H1 (cell line): ENCODE data around the gene PPP1R3E. TPM values are rescaled to one million over a fixed set of nuclear protein-coding genes. Genes with fewer than 3 reads are reported as not detected.

Source experiments
- CTCF ChIA-PET: fragments of 300-600 bp; sonication (Branson Sonifier 250); formaldehyde crosslinking; loops from one replicate; lab custom pipeline; 2021; ENCODE audit not compliant: partially characterized antibody; lab: Charles Lee
- POLR2A ChIA-PET: fragments of 300-600 bp; sonication (Branson Sonifier 250); formaldehyde crosslinking; loops from one replicate; lab custom pipeline; 2021; ENCODE audit warnings: inconsistent platforms; ENCODE audit not compliant: partially characterized antibody; lab: Charles Lee
- DNase-seq, 2 experiments: peaks; one replicate each; pipeline versions ENCODE4 v3.0.0 to v3.0.0-alpha.2; 2010 to 2022; ENCODE audit warnings: low spot score in 2 of 2, low read depth in 1 of 2, mixed read lengths in 1 of 2
- FAIRE-seq: peaks from 2 replicates; lab custom pipeline; 2011; peaks lifted over from hg19 to GRCh38; lab: Jason Lieb, UNC
- H2AFZ ChIP-seq: 2 replicates; pipeline ENCODE4 v1.8.1; 2012; ENCODE audit warnings: low read length, inconsistent platforms
- H2AK5ac ChIP-seq: 2 replicates; pipeline ENCODE4 v1.6.1; 2013; ENCODE audit warnings: low read depth, low read length
- H2BK120ac ChIP-seq: replicated peaks from 2 replicates; pipeline ENCODE3; 2013; ENCODE audit warnings: low read depth, low read length, inconsistent platforms
- H2BK12ac ChIP-seq: 2 replicates; pipeline ENCODE4 v1.6.1; 2013; ENCODE audit warnings: low read depth, low read length
- H2BK15ac ChIP-seq: 2 replicates; pipeline ENCODE4 v1.6.1; 2013; ENCODE audit warnings: low read length
- H2BK20ac ChIP-seq: 2 replicates; pipeline ENCODE4 v1.6.1; 2013; ENCODE audit warnings: low read length
- H2BK5ac ChIP-seq: 2 replicates; pipeline ENCODE4 v1.6.1; 2013; ENCODE audit warnings: low read depth, low read length
- H3K14ac ChIP-seq: 2 replicates; pipeline ENCODE4 v1.6.1; 2013; ENCODE audit warnings: inconsistent platforms; ENCODE audit not compliant: insufficient read length
- H3K18ac ChIP-seq: 2 replicates; pipeline ENCODE4 v1.6.1; 2013; ENCODE audit warnings: low read length; ENCODE audit errors: extremely low read depth
- H3K23ac ChIP-seq: 2 replicates; pipeline ENCODE4 v1.6.1; 2013; ENCODE audit warnings: inconsistent platforms; ENCODE audit not compliant: insufficient read length
- H3K23me2 ChIP-seq: 2 replicates; pipeline ENCODE4 v1.6.1; 2013; ENCODE audit warnings: low read depth, low read length
- H3K27ac ChIP-seq: 2 replicates; pipeline ENCODE4 v1.6.1; 2011; ENCODE audit warnings: low read depth, low read length, inconsistent platforms
- H3K27me3 ChIP-seq, 4 experiments: replicated peaks in 1 of 4; 1 replicate in 1 of 4; 2 replicates in 3 of 4; pipeline versions ENCODE4 v1.6.1 to v1.8.1; 2011 to 2013; ENCODE audit warnings: low read length in 3 of 4, mild to moderate bottlenecking in 3 of 4, inconsistent platforms in 2 of 4, mixed read lengths in 2 of 4, moderate library complexity in 1 of 4; ENCODE audit not compliant: control insufficient read depth in 3 of 4, insufficient read depth in 3 of 4; ENCODE audit errors: extremely low read depth in 1 of 4
- H3K36me3 ChIP-seq, 4 experiments: 2 replicates each; pipeline versions ENCODE4 v1.6.1 to v1.8.1; 2011 to 2013; ENCODE audit warnings: mild to moderate bottlenecking in 4 of 4, low read length in 3 of 4, moderate library complexity in 2 of 4, control low read depth in 1 of 4, inconsistent platforms in 1 of 4; ENCODE audit not compliant: insufficient read depth in 4 of 4, control insufficient read depth in 2 of 4
- H3K4ac ChIP-seq: replicated peaks from 2 replicates; pipeline ENCODE3; 2013; ENCODE audit warnings: low read length, low read depth, mixed read lengths, inconsistent platforms; ENCODE audit not compliant: insufficient read length
- H3K4me1 ChIP-seq, 4 experiments: replicated peaks in 1 of 4; 1 replicate in 1 of 4; 2 replicates in 3 of 4; pipeline versions ENCODE4 v1.6.1 to v1.8.1; 2011 to 2013; ENCODE audit warnings: low read length in 3 of 4, inconsistent platforms in 2 of 4, mixed read lengths in 1 of 4; ENCODE audit not compliant: insufficient read depth in 4 of 4, control insufficient read depth in 3 of 4
- H3K4me2 ChIP-seq, 2 experiments: 2 replicates each; pipeline versions ENCODE4 v1.6.1 to v1.8.1; 2011 to 2013; ENCODE audit warnings: low read depth in 2 of 2, low read length in 2 of 2, control low read depth in 1 of 2, inconsistent platforms in 1 of 2, mild to moderate bottlenecking in 1 of 2; ENCODE audit not compliant: insufficient read depth in 1 of 2
- H3K4me3 ChIP-seq, 4 experiments: fragments of 200-600, 300-600 bp in 1 of 4; sonication (generic), shearing (Covaris generic), sonication (Bioruptor Twin) in 1 of 4; 2 replicates each; pipeline versions ENCODE4 v1.5.1 to v1.8.1; 2011 to 2016; ENCODE audit warnings: low read length in 4 of 4, low read depth in 3 of 4, control low read depth in 2 of 4, inconsistent platforms in 2 of 4, mild to moderate bottlenecking in 2 of 4, mixed read lengths in 1 of 4, moderate library complexity in 1 of 4; ENCODE audit not compliant: insufficient read depth in 2 of 4; ENCODE audit errors: extremely low read depth in 1 of 4
- H3K56ac ChIP-seq: replicated peaks from 2 replicates; pipeline ENCODE3; 2013; ENCODE audit warnings: low read depth, mild to moderate bottlenecking, mixed read lengths, low read length, inconsistent platforms; ENCODE audit not compliant: insufficient read length
- H3K79me1 ChIP-seq: 2 replicates; pipeline ENCODE4 v1.6.1; 2013; ENCODE audit warnings: low read depth, low read length, control low read depth
- H3K79me2 ChIP-seq, 2 experiments: 2 replicates each; pipeline versions ENCODE4 v1.6.1 to v1.8.1; 2012 to 2013; ENCODE audit warnings: low read length in 2 of 2, mild to moderate bottlenecking in 2 of 2, inconsistent platforms in 1 of 2; ENCODE audit not compliant: insufficient read depth in 2 of 2, control insufficient read depth in 1 of 2
- H3K9ac ChIP-seq, 4 experiments: replicated peaks in 1 of 4; 1 replicate in 1 of 4; 2 replicates in 3 of 4; pipeline versions ENCODE4 v1.6.1 to v1.8.1; 2011 to 2013; ENCODE audit warnings: low read depth in 3 of 4, low read length in 3 of 4, control low read depth in 2 of 4, mild to moderate bottlenecking in 2 of 4, moderate library complexity in 2 of 4, inconsistent platforms in 1 of 4; ENCODE audit errors: extremely low read depth in 1 of 4
- H3K9me3 ChIP-seq, 2 experiments: 2 replicates each; pipeline versions ENCODE4 v1.6.1 to v1.8.1; 2012 to 2013; ENCODE audit warnings: mild to moderate bottlenecking in 2 of 2, moderate library complexity in 2 of 2, control low read depth in 1 of 2, inconsistent platforms in 1 of 2, low read depth in 1 of 2, low read length in 1 of 2, mixed read lengths in 1 of 2; ENCODE audit not compliant: insufficient read depth in 2 of 2
- H4K20me1 ChIP-seq, 2 experiments: replicated peaks in 1 of 2; 2 replicates each; pipeline versions ENCODE3 to v1.8.1; 2011 to 2013; ENCODE audit warnings: inconsistent platforms in 2 of 2, low read length in 2 of 2, mild to moderate bottlenecking in 1 of 2; ENCODE audit not compliant: insufficient read depth in 2 of 2, control insufficient read depth in 1 of 2
- H4K5ac ChIP-seq: 2 replicates; pipeline ENCODE4 v1.6.1; 2013; ENCODE audit warnings: low read length, low read depth, mixed read lengths, inconsistent platforms; ENCODE audit not compliant: insufficient read length
- H4K8ac ChIP-seq: 2 replicates; pipeline ENCODE4 v1.8.0; 2013; ENCODE audit warnings: mild to moderate bottlenecking, moderate library complexity, low read length, inconsistent platforms; ENCODE audit not compliant: insufficient read depth; ENCODE audit errors: extremely low read depth
- H4K91ac ChIP-seq: replicated peaks from 2 replicates; pipeline ENCODE3; 2013; ENCODE audit warnings: low read length, mixed read lengths, inconsistent platforms; ENCODE audit not compliant: insufficient read length
- BACH1 ChIP-seq: IDR thresholded peaks from 2 replicates; pipeline ENCODE4 v1.6.1; 2012; ENCODE audit warnings: low read length, improper control_type of control experiment
- BRCA1 ChIP-seq: IDR thresholded peaks from 2 replicates; pipeline ENCODE4 v1.6.1; 2012; ENCODE audit warnings: low read depth, low read length, improper control_type of control experiment
- CBX8 ChIP-seq: fragments of 300-800, 300-1000 bp; sonication (generic); IDR thresholded peaks from 2 replicates; pipeline ENCODE4 v1.7.1; 2016; ENCODE audit warnings: low read depth, low read length, borderline replicate concordance
- CTBP2 ChIP-seq: IDR thresholded peaks from 2 replicates; pipeline ENCODE4 v1.7.0; 2011; ENCODE audit warnings: borderline replicate concordance, mild to moderate bottlenecking, moderate library complexity, mixed read lengths, low read length; ENCODE audit not compliant: insufficient read depth, insufficient read length
- KDM4A ChIP-seq: IDR thresholded peaks from one replicate; pipeline ENCODE4 v1.7.1; 2012; ENCODE audit warnings: low read depth, mild to moderate bottlenecking, moderate library complexity, low read length, inconsistent platforms; ENCODE audit not compliant: severe bottlenecking
- PHF8 ChIP-seq: fragments of 200-600 bp; sonication (generic); conservative IDR thresholded peaks from 2 replicates; pipeline ENCODE4 v1.7.1; 2012; ENCODE audit warnings: low read depth, mild to moderate bottlenecking, inconsistent platforms, low read length, moderate library complexity
- TEAD4 ChIP-seq: IDR thresholded peaks from 2 replicates; pipeline ENCODE4 v1.6.1; 2012; ENCODE audit warnings: low read depth, low read length, inconsistent platforms, mixed read lengths
- USF2 ChIP-seq: IDR thresholded peaks from 2 replicates; pipeline ENCODE4 v1.6.1; 2011; ENCODE audit warnings: low read length, improper control_type of control experiment
- WGBS, 2 experiments: shearing (Covaris generic) in 1 of 2; methylation state at CpG; one replicate each; pipeline versions ENCODE4 v1.1.6 to v1.1.7; 2013 to 2015; ENCODE audit warnings: low lambda C conversion rate in 2 of 2, mixed read lengths in 2 of 2, inconsistent platforms in 1 of 2, low coverage in 1 of 2, missing lambda C conversion rate in 1 of 2; ENCODE audit not compliant: insufficient replicate concordance in 2 of 2, insufficient coverage in 1 of 2, insufficient read length in 1 of 2; ENCODE audit errors: extremely low coverage in 1 of 2, missing lambda C conversion rate in 1 of 2; 5-methylcytosine and 5-hydroxymethylcytosine counted together
- polyA plus RNA-seq, 7 experiments: library from polyadenylated mRNA; depleted of rRNA in 3 of 7; stranded (reverse) in 5 of 7; unstranded in 2 of 7; fragments of >200 nt in 5 of 7; fragments of 200-250 nt in 2 of 7; gene quantifications; 1 replicate in 5 of 7; 2 replicates in 1 of 7; 4 replicates in 1 of 7; pipeline versions ENCODE4 v1.2.1 to v1.2.3, GENCODE V29; 2011 to 2013; ENCODE audit warnings: missing spikeins in 2 of 7, mixed read lengths in 2 of 7
- total RNA-seq: library from RNA; stranded (reverse); fragmentation: NEBNext Ultra II Directional; extraction: Animal tissue kit (Norgen Biotek cat#: 25700); gene quantifications from 2 replicates; pipeline ENCODE4 v1.2.1, GENCODE V29; 2021
- TF ChIP-seq, protein P1 (sequence below): IDR thresholded peaks from 2 replicates; pipeline ENCODE4 v1.6.1; 2011; ENCODE audit warnings: low read depth, mild to moderate bottlenecking, low read length; ENCODE audit not compliant: insufficient read depth

The PPP1R3E gene
- total and polyA plus RNA-seq, 2 of the 8 experiments (the other 6 are each of a cell fraction or from before 2014, with no cell fraction given): 4.4 to 4.7 TPM

DNA sequence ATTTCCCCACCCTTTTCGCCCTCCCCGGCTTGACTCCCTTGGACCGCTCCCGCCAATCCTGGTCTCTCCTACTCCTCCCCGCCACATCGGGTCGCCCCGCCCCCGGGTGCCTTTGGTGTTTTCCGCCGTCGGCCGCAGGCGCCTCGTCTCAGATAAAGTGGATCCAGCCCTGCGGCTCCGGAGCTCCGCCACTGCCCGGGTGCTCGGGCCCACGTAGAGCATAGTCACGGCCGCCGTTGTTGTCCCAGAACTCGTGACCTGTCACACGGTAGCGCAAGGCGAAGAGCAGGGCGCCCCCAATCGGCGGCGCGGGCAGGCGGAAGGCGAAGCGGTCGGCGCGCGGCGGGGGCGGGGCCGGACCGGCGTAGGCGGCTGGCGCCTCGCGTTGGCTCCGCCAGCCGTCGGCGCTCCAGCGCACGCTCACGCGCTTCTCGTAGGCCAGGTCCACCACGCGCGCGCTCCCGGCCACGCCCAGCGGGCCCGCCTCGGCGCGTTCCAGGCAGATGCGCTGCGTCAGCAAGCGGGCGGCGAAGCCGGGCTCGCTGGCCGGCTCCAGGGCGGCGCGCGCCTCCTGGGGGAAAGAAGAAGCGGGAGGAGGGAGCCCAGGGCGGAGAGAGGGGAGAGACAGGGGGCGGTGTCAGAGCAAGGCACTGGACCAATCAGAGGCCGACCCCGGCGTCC, 1.2 kb downstream of the PPP1R3E start:
- H2BK12ac ChIP-seq: no peak overlapping the region
- H3K4me3 ChIP-seq: peak overlapping the region; percentile 56 to 93 (median 73)
- peak overlapping the region; percentile 47; the same call in 1 of the 2 replicates for H2AFZ ChIP-seq
- no peak overlapping the region for H2BK120ac ChIP-seq
- peak overlapping the region; percentile 73 for H3K18ac ChIP-seq
- peak overlapping the region; percentile 44 for H3K56ac ChIP-seq
- H3K79me2 ChIP-seq: no peaks in the 10 kb centered on the region
- peak overlapping the region in 2 of 4 experiments; percentile 58 to 70; a peak in 4 of 7 replicates for H3K9ac ChIP-seq
- peaks cover 16% of the 10 kb centered on the region for H3K23me2 ChIP-seq
- H2AK5ac ChIP-seq: no peak overlapping the region
- no peak overlapping the region; the same call in 1 of the 2 replicates for H2BK5ac ChIP-seq
- H4K8ac ChIP-seq: peak overlapping the region; percentile 88
- H4K5ac ChIP-seq: peak overlapping the region; percentile 84
- peak overlapping the region; percentile 91 to 99 for H3K4me2 ChIP-seq
- no peak overlapping the region for H4K91ac ChIP-seq
- no peaks in the 10 kb centered on the region for H3K9me3 ChIP-seq
- peaks cover 0 to 7% (median 1%) of the 10 kb centered on the region in 4 experiments; a peak in 4 of 7 replicates for H3K4me1 ChIP-seq
- ChIA-PET POLR2A (interaction anchor here (0.8 to 4.7 kb wide), 8 partner anchors 10 to 235 kb away, joined by 3 to 35 read pairs (median 4); partner anchors contain the start of genes HOMEZ, PABPN1 and SLC22A17), CTCF (interaction anchor here (0.6 to 2.4 kb wide), 17 partner anchors 13 to 417 kb away, joined by 3 to 9 read pairs (median 4); no protein-coding TSS in a partner anchor)
- H3K27ac ChIP-seq: peak overlapping the region; percentile 65; the same call in 1 of the 2 replicates
- H3K23ac ChIP-seq: no peak overlapping the region
- no peak overlapping the region for H3K14ac ChIP-seq
- H3K4ac ChIP-seq: no peak overlapping the region
- 2% methylated on average over 78 of the region's 87 CpGs; no CpG with 5 or more reads in 1 of the 2 experiments for WGBS, 2 experiments
- DNase-seq (peak; percentile 95 to 96), FAIRE-seq (no peak)
- no peak overlapping the region for H2BK20ac ChIP-seq
- H4K20me1 ChIP-seq: peaks cover 1 to 5% of the 10 kb centered on the region in 2 experiments
- no peaks in the 10 kb centered on the region for H3K79me1 ChIP-seq
- H2BK15ac ChIP-seq: no peak overlapping the region
- no peaks in the 10 kb centered on the region for H3K36me3 ChIP-seq
- peaks cover 8 to 43% (median 34%) of the 10 kb centered on the region in 4 experiments for H3K27me3 ChIP-seq
- peak; percentile 51 for TF ChIP-seq KDM4A
- peak; percentile 47; the same call in 1 of the 2 replicates for TF ChIP-seq USF2
- TF ChIP-seq CTBP2: no peak
- TF ChIP-seq, protein P1, sequence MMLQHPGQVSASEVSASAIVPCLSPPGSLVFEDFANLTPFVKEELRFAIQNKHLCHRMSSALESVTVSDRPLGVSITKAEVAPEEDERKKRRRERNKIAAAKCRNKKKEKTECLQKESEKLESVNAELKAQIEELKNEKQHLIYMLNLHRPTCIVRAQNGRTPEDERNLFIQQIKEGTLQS: 0 out of 2 replicates have a peak, but pooled peaks have one; percentile 28
- TF ChIP-seq BACH1: peak; percentile 71; the same call in 1 of the 2 replicates
- TF ChIP-seq BRCA1: no peak
- TF ChIP-seq PHF8: peak; percentile 17; the same call in 1 of the 2 replicates
- no peak for TF ChIP-seq CBX8
- TF ChIP-seq TEAD4: no peak
